Testis (tissue), 2 donors: ENCODE measurements around the gene SLC6A12.

ENCODE experiments used
- POLR2A ChIP-seq: fragments of 450-650 bp; IDR thresholded peaks from one replicate; pipeline ENCODE4 v1.6.1; 2017; ENCODE audit warnings: antibody characterized with exemption, mild to moderate bottlenecking, moderate library complexity
- TF ChIP-seq, protein P1 (sequence below), 3 experiments: fragments of 450-650 bp in 2 of 3; fragments of 200-600 bp in 1 of 3; sonication (generic) in 1 of 3; IDR thresholded peaks; one replicate each; pipeline ENCODE4 v1.5.1; 2016 to 2019; ENCODE audit warnings: antibody characterized with exemption in 3 of 3, mild to moderate bottlenecking in 2 of 3, moderate library complexity in 1 of 3

DNA sequence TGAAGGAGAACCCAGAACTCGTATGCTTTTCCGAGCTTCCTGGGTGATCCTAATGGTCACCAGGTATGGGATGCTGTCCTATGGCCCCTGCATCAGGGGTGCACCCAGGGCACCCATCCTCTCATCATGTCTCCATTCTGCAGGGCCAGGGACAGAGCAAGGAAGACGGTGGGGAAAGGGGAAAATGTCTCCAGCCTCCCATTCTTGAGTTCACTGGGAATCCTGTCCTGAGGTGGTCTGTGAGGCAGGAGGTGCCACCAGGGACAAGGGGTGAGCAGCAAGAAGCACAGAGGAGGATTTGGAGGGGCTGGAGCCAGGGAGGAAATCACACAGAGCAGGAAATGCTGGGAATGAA lies 14.9 kb upstream of the SLC6A12 start:
- TF ChIP-seq, protein P1, sequence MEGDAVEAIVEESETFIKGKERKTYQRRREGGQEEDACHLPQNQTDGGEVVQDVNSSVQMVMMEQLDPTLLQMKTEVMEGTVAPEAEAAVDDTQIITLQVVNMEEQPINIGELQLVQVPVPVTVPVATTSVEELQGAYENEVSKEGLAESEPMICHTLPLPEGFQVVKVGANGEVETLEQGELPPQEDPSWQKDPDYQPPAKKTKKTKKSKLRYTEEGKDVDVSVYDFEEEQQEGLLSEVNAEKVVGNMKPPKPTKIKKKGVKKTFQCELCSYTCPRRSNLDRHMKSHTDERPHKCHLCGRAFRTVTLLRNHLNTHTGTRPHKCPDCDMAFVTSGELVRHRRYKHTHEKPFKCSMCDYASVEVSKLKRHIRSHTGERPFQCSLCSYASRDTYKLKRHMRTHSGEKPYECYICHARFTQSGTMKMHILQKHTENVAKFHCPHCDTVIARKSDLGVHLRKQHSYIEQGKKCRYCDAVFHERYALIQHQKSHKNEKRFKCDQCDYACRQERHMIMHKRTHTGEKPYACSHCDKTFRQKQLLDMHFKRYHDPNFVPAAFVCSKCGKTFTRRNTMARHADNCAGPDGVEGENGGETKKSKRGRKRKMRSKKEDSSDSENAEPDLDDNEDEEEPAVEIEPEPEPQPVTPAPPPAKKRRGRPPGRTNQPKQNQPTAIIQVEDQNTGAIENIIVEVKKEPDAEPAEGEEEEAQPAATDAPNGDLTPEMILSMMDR (IDR thresholded peaks at IDR 0.05), result no peak
- TF ChIP-seq POLR2A, result no peak
